NCI-H1436 treated with DMSO at 0.1 percent for 48 hours (cell line): ENCODE measurements around the gene ANKS1B.
"Not testable (repeated sequence)": the region's sequence is repeated elsewhere in the genome, so short reads cannot be mapped to it uniquely, and the experiment has no call there.

Experiments
- DNase-seq: peaks from one replicate; lab custom pipeline; 2025; lab: John Stamatoyannopoulos, UW

The ANKS1B gene

DNA sequence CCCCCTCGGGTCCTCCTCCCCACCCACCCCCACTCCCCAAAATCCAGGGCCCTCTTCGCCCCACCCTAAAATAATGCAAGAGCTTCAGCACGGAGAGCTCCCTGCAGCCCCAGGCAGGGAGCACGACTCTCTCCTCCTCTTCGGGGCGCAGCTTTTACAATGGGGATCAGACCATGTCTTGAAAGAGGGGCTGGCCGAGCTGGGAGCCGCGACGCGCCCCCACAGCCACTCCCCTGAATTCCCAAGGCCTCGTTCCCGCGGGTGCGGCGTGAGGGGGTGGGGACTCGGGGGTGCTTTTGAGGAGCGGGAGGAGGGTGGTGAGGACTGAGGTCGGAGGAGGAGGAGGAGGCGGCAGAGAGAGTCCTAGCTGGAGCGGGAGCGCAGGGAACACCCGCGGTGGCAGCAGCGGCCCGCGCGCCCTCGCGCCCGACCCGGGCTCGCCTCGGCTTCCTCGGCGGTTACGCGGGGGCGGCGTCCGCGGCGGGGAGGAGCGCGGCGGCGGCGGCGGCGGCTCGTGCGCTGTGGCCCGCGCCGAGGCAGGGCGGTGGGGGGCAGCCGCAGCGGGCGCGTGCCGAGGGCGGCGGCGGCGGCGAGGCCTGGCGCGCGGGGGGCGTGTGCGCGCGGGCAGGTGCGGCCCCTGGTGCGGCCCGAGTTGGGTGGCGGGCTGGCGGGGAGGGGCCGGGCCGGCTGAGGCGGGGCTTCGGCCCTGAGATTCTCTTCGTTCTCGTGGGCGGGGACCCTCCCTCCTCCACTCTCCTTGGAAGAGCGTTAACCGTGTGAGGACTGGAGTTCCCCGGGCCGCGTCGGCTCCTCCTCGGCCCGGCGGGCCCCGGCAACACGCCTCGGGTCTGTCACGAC, at the start of gene ANKS1B:
Gene ANKS1B, minus strand, starts transcription at position 666 of the 858 bp plus-strand sequence. CDS start 699 bp downstream, outside the sequence.
- DNase-seq, result peak; percentile 51

DNA sequence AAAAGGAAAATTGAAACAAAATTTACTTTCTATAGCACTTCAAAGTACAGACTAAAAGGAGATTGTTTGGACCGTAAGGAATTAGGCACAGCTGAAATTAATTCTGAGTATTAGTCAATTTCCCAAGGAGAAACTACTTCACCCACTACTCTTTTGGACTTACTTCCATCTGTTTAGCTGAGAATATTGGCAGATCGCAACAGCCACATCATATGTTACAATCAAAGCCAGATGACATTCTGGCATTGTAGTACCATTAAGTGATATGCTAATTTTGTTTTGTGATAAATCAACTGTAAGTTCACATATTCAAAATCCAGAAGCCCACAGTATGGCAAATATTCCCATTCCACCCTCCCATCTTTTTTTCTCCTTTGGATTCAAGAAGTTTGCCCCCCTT, 47.1 kb upstream of the ANKS1B start:
- DNase-seq, result no peak

DNA sequence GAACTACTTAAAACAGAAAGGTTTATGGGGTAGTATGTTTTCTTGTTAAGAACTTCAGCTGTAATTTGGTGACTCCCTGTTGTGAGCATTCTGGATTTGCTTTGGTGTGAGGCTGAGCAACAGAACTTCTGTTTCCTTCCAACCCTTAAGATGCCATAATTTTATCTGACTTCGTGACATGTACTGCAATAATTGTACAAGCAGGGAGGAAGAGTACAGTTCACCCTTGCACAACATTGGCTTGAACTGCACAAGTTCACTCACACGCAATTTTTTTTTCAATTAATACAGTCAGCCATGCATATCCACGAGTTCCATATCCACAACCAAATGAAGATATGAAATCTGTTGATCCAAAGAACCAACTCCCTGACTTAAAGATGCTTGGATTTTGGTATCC, 42.9 kb upstream of the ANKS1B start:
- no peak for DNase-seq

DNA sequence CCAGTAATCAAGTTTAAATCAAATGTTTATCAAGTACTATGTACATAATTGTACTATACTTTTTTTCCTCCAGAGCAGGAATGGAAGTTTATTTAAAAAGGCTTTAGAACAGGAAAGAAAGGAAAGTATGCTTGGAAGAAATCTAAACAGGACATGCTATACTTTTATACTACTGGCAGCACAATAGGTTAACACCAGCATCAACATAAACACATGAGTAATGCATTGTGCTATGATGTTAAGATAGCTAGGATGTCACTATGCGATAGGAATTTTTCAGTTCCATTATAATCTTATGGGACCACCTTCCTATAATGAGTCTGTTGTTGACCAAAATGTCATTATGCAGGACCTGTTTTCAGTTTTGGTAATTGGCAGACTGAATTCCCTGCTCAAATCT, 41.5 kb upstream of the ANKS1B start:
- DNase-seq, result no peak

DNA sequence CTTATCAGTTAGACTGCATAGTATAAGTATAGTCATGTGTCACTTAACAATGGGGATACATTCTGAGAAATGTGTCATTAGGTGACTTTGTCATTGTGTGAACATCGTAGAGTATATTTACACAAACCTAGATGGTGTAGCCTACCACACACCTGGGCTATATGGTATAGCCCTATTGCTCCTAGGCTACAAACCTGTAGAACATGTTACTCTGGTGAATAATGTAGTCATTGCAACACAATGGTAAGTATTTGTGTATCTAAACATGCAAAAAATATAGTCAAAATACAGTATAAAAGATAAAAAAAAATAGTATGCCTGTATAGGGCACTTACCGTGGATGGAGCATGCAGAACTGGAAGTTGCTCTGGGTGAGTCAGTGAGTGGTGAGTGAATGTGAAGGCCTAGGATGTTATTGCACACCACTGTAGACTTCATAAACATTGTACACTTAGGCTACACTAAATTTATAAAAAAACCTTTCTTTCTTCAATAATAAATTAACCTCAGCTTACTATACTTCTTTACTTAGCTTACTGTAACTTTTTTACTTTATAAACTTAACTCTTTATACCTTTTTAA, 40.3 kb upstream of the ANKS1B start:
- no peak for DNase-seq

DNA sequence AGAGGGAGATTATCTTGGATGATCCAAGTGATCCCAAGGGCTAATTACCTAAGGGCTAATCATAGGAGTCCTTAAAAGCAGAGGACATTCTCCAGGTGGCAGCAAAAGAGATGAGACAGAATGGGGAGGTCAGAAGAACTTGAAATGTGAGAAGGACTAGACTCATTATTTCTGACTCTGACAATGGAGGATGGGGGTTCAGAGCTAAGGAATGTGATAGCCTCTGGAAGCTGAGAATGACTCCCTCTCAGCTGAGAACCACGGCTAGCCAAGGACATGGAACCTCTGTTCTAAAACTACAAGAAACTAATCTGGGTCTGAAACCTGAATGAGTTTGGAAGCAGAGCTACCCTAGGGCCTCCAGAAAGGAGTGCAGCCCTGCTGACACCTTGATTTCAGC, 35.6 kb upstream of the ANKS1B start:
- no peak for DNase-seq

DNA sequence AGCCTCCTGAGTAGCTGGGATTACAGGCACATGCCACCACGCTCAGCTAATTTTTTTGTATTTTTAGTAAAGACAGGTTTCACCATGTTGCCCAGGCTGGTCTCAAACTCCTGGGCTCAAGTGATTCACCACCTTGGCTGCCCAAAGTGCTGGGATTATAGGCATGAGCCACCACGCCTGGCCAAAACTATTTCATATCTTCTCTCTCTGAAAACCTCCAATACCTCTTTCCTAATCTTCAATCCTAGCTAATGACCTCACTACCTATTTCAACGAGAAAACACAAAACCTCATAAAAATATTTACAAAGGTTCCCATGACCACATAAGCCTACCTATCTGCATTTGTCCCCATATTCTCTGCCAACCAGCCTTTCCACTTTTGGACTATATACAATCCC, 32.3 kb upstream of the ANKS1B start:
- DNase-seq, result no peak

DNA sequence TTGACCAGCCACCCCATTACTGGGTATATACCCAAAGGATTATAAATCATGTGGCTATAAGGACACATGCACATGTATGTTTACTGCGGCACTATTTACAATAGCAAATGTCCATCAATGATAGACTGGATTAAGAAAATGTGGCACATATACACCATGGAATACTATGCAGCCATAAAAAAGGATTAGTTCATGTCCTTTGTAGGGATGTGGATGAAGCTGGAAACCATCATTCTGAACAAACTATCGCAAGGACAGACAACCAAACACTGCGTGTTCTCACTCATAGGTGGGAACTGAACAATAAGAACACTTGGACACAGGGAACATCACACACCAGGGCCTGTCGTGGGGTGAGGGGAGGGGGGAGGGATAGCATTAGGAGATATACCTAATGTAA, 31.6 kb upstream of the ANKS1B start:
- DNase-seq, result not testable (repeated sequence)

DNA sequence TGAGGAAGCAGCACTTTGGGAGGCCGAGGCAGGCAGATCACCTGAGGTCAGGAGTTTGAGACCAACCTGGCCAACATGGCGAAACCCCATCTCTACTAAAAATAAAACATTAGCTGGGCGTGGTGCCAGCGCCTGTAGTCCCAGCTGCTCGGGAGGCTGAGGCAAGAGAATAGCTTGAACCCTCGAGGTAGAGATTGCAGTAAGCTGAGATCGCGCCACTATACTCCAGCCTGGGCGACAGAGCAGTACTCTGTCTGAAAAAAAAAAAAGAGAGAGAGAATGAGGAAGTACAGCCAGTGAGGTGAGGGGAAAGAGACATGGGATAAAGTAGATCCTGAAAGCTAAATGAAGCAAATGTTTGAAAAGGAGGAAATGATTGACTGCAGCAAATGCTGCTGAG, 21.1 kb upstream of the ANKS1B start:
- not testable (repeated sequence) for DNase-seq

DNA sequence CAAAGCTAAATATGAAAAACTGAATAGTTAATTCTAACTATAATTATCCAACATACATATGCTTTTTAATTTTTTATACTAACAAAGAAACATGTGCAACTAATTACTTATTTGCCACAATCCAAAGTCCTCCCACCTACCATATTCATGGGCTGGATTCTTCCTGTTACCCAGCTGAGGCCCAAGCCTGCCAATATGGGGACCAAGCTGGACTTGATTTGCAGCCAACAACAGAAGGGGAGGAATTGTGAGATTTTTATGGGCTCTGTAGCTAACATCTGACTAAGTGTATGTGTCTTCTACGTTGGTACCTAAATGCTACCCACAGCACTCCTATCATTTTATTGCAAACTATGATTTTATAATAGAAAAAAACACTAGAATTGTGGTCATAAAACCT, 13.1 kb upstream of the ANKS1B start:
- no peak for DNase-seq

DNA sequence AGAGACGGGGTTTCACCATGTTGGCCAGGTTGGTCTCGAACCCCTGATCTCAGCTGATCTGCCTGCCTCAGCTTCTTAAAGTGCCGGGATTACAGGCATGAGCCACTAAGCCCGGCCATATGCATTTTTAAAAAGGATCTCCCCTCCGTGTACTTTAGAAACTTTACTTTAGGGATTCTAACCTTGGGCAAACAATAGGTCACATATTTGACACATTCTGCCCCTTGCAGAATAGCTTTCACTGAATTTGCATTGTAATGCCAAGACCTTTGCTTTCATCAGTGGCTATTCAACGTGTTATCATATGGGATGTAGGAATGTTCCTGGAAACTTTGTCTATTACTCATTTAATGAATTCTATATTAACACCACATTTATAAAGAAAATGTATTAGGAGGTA, 11.4 kb upstream of the ANKS1B start:
- no peak for DNase-seq

DNA sequence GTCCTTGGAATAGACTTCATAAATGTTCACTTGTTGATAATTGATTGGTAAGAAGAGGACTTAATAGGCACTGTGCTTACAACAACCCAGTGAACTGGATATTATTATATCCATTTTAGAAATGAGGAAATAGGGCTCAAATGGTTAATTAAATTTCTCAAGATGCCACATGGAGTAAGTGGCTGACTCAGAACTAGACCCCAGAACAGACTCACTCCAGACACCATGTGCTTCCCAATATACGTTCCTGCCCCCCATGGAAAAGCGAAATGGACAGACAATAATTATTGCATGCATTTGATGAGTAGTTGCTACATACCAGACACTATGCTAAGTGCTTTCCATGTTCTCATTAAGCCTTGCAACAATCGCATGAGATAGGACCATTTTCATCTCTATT, 895 bp upstream of the ANKS1B start:
- DNase-seq, result no peak

DNA sequence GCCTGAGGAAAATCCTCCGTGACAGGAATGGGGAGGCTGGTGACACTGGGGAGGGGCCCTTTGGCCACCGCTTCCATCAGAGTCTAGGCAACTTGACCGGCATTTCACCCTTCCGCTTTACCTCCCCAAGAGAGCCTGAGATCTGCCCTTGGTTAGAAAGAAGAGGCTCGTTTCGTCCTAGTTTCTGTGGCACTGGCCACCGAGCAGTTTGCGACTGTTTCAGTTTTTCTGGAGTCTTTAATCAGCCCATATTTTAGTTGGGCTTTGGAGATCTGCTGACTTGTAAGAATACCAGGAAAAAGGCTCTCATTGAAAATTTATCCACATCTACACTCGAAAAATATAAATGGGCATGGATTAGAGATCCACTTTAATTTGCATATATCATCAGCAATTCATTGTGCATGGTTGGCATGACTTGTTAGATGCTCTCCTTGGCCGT, 414 bp upstream of the ANKS1B start:
- DNase-seq, result no peak

DNA sequence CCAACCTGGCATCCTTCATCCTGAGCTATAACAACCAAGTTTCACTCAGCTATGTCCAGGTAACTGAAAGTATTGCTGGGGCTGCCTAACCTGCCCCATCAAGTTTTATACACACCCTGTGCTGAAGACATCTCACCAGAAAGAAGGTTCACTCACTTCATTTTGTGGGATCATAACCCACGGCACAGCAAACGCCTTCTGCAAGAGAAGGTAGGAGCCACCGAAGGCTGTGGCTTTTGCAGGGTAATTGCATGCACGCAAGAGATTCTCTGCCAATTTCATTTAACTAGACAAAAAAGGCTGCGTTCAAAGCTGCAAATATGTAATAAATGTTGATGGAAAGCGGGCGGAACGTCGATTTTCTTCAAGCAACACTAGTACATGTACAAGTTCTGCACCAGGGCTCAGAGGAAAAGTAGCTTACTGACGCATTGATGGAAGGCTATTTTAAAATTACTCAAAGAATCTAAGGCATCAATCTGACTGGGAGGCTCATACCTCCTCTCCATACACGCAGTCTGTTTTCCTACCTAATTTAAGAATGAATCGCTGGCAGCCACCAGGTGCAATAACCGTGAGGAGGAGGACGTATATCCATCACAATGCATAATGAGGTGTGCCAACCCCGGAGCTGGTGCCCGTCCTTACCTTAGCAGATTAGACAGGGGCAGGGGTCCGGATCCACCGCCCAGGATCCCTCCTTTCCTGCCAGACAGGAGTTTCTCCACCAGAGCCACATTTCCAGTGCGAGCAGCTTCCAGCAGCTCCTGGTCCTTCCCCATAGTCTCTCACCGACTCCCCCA, 1.1 kb downstream of the ANKS1B start:
- no peak for DNase-seq

DNA sequence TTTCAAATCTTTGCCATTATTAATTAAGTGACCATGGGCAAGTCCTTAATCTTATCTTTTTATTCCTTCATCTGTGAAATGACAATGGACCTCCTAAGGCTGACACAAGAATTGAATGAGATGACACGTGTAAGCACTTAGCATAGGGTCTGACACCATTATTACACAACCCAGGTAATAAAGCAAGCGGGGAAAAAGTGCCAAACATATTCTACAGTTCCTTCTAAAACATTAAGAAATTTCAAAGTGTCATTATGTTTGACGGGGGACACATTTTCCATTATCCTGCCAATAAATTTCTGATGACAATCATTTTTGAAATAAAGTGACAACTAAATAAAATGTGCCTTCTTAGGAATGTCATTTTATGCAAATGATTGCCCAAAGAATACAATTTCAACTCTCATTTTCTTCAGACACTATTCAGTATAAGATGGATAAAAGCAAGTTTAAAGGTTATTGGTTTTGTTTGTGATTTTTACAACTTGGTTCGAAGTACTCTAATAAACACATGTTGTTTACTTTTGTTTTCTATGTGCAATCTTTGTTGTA, 3.0 kb downstream of the ANKS1B start:
- DNase-seq, result no peak

DNA sequence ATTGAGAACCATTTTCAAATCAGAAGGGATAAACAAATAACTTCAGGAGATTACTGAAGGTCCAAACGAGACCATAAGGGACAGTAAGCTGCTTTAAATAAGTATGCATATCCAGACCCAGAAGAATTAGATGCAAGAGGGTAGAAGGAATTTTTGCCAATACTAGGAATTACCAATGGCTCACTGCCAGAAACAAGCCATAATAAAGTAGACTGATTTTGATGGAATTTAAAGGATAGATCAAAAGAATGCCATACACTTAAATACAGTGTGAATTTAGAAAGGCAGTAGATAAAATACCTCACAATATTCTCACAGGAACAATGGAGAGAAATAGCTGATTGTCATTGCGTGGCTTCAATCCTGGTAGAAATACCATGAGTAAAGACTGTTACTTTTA, 5.3 kb downstream of the ANKS1B start:
- no peak for DNase-seq

DNA sequence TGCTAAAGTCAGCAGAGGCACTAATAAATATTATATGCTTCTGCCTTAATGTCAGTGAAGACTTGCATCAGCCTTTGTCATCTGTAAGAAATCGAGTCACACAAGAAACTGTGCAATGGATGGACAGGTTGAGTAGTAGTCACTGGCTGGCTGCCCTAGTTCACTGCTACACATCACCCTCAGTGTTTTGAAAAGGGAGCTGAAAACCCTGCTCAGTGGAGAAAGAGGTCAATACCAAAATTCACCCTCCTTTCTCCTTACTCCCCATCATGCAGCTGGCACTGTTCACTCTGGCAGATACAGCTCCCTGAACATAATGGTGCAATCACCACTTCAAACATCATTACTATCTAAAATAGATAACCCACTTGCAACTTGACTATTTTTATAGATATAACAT, 6.6 kb downstream of the ANKS1B start:
- no peak for DNase-seq

DNA sequence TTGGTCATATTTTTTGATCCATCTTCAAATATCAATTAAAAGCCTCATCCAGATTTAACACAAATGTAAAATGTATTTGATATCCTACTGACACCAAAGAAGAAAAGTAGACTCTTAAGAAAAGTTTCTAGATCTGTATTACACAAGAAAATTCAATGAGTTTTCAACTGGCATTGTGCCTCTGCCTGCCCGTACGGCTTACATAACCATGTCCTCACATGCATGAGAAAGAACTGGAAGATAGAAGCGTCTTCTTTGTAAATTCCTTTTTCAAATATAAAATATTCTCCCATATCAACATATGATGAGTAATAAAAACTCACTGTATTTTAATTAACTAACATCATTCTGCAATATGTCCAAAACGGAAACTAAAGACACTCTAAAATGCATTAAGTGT, 7.2 kb downstream of the ANKS1B start:
- no peak for DNase-seq

DNA sequence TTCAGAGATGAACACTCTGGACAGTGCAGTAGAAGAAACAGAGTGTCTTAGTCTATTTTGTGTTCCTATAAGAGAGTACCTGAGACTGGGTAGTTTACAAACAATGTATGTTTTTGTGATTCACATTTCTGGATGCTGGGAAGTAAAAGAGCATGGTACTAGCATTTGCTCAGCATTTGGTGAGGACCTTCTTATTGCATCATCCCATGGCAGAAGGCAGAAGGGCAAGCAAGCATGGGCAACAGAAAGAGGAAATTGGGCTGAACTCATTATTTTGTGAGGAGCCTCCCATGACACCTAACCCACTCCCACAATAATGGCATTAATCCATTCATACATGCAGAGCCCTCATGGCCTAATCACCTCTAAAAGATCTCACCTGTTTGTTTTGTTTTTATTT, 8.0 kb downstream of the ANKS1B start:
- no peak for DNase-seq

DNA sequence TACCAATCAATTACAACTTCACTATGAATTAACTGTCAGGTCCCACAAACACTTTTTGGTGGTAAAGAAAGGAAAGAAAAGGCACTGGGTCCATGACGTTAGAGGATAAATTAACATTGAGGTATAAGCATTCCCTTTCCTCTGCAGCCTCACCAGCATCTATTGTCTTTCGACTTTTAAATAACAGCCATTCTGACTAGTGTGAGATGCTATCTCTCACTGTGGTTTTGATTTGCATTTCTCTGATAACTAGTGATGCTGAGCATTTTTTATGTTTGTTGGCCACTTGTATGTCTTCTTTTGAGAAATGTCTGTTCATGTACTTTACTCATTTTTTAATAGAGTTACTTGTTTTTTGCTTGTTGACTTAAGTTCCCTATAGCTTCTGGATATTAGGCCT, 9.4 kb downstream of the ANKS1B start:
- no peak for DNase-seq

DNA sequence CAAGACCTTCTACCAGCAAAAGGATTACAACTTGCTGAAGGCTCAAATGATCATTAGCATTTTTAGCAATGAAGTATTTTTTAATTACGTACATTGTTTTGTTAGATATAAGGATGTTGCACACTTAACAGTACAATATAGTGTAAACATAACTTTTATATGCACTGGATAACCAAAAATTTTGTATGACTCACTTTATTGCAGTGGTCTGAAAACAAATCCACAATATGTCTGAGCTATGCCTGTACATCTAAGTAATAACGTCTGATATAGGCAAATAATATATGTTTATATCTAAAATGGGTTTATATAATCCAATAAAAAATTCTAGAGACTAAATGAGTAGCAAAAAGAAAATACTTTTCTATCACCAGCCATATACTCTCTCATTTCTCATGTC, 10.6 kb downstream of the ANKS1B start:
- no peak for DNase-seq

DNA sequence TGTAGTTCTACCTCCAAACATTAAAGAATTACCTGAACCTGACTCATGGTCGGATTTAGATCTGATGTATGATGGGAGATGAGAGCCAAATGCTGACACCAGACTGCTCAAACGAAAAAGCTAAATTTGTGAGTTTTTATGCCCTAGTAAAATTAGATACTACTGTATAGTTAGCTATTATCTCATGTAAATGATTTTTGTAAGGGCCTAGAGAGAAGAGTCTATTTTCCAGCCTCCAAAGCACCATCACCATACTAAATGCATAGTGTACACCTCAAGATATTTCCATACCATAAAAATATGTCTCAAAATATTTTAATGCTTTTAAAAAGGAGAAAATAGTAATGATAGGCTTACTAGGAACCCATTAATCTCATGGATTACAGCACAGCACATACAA, 18.3 kb downstream of the ANKS1B start:
- no peak for DNase-seq

DNA sequence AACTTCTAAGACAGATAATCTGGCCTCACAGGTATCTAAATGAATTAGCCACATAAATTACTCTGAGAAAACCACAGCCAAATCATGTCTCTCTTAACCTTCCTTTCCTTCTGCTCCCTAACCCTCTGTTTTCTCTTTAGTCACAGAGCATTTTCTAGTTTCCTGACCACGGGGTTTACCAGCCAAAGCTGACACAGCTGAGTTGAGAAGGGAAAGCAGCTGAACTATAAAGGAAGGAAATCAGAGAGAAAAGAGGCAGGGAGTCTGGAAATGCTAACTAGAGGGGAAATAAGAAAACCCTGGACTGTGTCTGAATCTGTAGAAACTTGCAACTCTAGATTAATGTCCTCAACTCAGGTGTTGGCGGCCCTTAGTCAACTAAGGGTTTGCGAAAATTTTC, 24.4 kb downstream of the ANKS1B start:
- DNase-seq, result no peak
